A549 (cell line): ENCODE data around the gene ODC1. TPM values are rescaled to one million over a fixed set of nuclear protein-coding genes. Genes with fewer than 3 reads are reported as not detected.

Experiments used
- ATAC-seq, 2 experiments: fragments of 200-7000 bp in 1 of 2; fragments of >200 bp in 1 of 2; cut with Nextera tagmentation in 1 of 2; cut with Tn5 transposase in 1 of 2; 3 replicates each; pipeline versions ENCODE4 v1.8.0 to v1.9.1; 2018 to 2020; ENCODE audit warnings: mild to moderate bottlenecking in 1 of 2, moderate library complexity in 1 of 2
- CTCF ChIA-PET: fragments of 300-600 bp; sonication (Branson Sonifier 250); formaldehyde crosslinking; extraction: SDS; loops from one replicate; lab custom pipeline; 2021; ENCODE audit warnings: antibody characterized with exemption, inconsistent platforms; lab: Yijun Ruan, JAX
- POLR2A ChIA-PET: fragments of 350-600 bp; formaldehyde crosslinking; extraction: SDS; loops from one replicate; lab custom pipeline; 2021; ENCODE audit warnings: antibody characterized with exemption, inconsistent platforms; lab: Yijun Ruan, JAX
- DNase-seq, 2 experiments: peaks; one replicate each; pipeline versions ENCODE4 v3.0.0 to v3.0.0-alpha.2; 2011 to 2016; ENCODE audit warnings: low read depth in 1 of 2, low spot score in 1 of 2
- FAIRE-seq: peaks from 2 replicates; lab custom pipeline; 2011; peaks lifted over from hg19 to GRCh38; lab: Jason Lieb, UNC
- H3K27ac ChIP-seq, 2 experiments: fragments of >200 bp; sonication (Bioruptor Twin); formaldehyde crosslinking; 3 replicates each; pipeline ENCODE4 v1.5.1; 2016 to 2017
- H3K4me1 ChIP-seq: fragments of >200 bp; sonication (Bioruptor Twin); formaldehyde crosslinking; 3 replicates; pipeline ENCODE4 v1.6.1; 2016
- H3K4me2 ChIP-seq: fragments of >200 bp; sonication (Bioruptor Twin); formaldehyde crosslinking; 3 replicates; pipeline ENCODE4 v1.6.1; 2016
- H3K4me3 ChIP-seq: fragments of >200 bp; sonication (Bioruptor Twin); formaldehyde crosslinking; 3 replicates; pipeline ENCODE4 v1.5.1; 2016
- H3K9me3 ChIP-seq: fragments of >200 bp; sonication (Bioruptor Twin); formaldehyde crosslinking; 3 replicates; pipeline ENCODE4 v1.6.1; 2016
- BHLHE40 ChIP-seq: IDR thresholded peaks from 2 replicates; pipeline ENCODE4 v1.6.1; 2012; ENCODE audit warnings: low read depth, low read length, inconsistent platforms
- CBX8 ChIP-seq: fragments of 200-600 bp; sonication (generic); IDR thresholded peaks from 2 replicates; pipeline ENCODE4 v1.6.1; 2016
- CHD2 ChIP-seq: fragments of 150-350 bp; IDR thresholded peaks from 2 replicates; pipeline ENCODE4 v1.6.1; 2014; ENCODE audit warnings: low read length; ENCODE audit not compliant: partially characterized antibody
- CHD4 ChIP-seq: fragments of 200-600 bp; sonication (generic); IDR thresholded peaks from 2 replicates; pipeline ENCODE4 v1.6.1; 2016; ENCODE audit warnings: antibody characterized with exemption, mild to moderate bottlenecking, borderline replicate concordance
- ELK1 ChIP-seq: fragments of 150-350 bp; IDR thresholded peaks from 2 replicates; pipeline ENCODE4 v1.6.1; 2014; ENCODE audit warnings: low read depth, mild to moderate bottlenecking, low read length
- EP300 ChIP-seq, 2 experiments: fragments of >200 bp; sonication (Bioruptor Twin); formaldehyde crosslinking; IDR thresholded peaks; 2 replicates in 1 of 2; 3 replicates in 1 of 2; pipeline ENCODE4 v1.6.1; 2016 to 2017
- FOSB ChIP-seq: fragments of 250-450 bp; sonication (Bioruptor Pico); IDR thresholded peaks from 2 replicates; pipeline ENCODE4 v1.5.0; 2020; ENCODE audit warnings: mild to moderate bottlenecking, moderate library complexity
- FOSL2 ChIP-seq, 2 experiments: fragments of 450-650 bp in 1 of 2; fragments of >200 bp in 1 of 2; sonication (Bioruptor Twin) in 1 of 2; formaldehyde crosslinking; IDR thresholded peaks; 2 replicates each; pipeline versions ENCODE4 v1.5.0 to v1.6.1; 2016 to 2020; ENCODE audit warnings: mild to moderate bottlenecking in 1 of 2, moderate library complexity in 1 of 2
- FOXS1 ChIP-seq: fragments of 250-450 bp; sonication (Bioruptor Pico); IDR thresholded peaks from 2 replicates; pipeline ENCODE4 v1.5.0; 2020; ENCODE audit warnings: mild to moderate bottlenecking, moderate library complexity
- HDAC2 ChIP-seq: fragments of 200-600 bp; sonication (generic); IDR thresholded peaks from 2 replicates; pipeline ENCODE4 v1.6.1; 2016
- HEYL ChIP-seq: fragments of 250-450 bp; sonication (Bioruptor Pico); IDR thresholded peaks from 2 replicates; pipeline ENCODE4 v1.8.0; 2021; ENCODE audit warnings: mild to moderate bottlenecking, moderate library complexity
- HOXB13 ChIP-seq: fragments of 250-450 bp; sonication (Bioruptor Pico); IDR thresholded peaks from 2 replicates; pipeline ENCODE4 v1.5.0; 2020; ENCODE audit warnings: low read depth, mild to moderate bottlenecking, moderate library complexity
- JUN ChIP-seq, 2 experiments: fragments of >200 bp; sonication (Bioruptor Twin); formaldehyde crosslinking; IDR thresholded peaks; 2 replicates in 1 of 2; 3 replicates in 1 of 2; pipeline ENCODE4 v1.6.1; 2016 to 2017
- KDM5A ChIP-seq: fragments of 200-600 bp; sonication (generic); IDR thresholded peaks from 2 replicates; pipeline ENCODE4 v1.6.1; 2016; ENCODE audit warnings: antibody characterized with exemption, mild to moderate bottlenecking
- MAZ ChIP-seq: fragments of 150-350 bp; IDR thresholded peaks from 2 replicates; pipeline ENCODE4 v1.6.1; 2014; ENCODE audit warnings: antibody characterized with exemption, low read depth, low read length, borderline replicate concordance
- NFE2L2 ChIP-seq: fragments of 150-350 bp; conservative IDR thresholded peaks from 2 replicates; pipeline ENCODE4 v1.6.1; 2014; ENCODE audit warnings: low read length
- NR3C1 ChIP-seq: fragments of >200 bp; sonication (Bioruptor Twin); formaldehyde crosslinking; IDR thresholded peaks from 3 replicates; pipeline ENCODE4 v1.6.1; 2017
- PHF8 ChIP-seq: fragments of 200-600 bp; sonication (generic); IDR thresholded peaks from 2 replicates; pipeline ENCODE4 v1.6.1; 2016; ENCODE audit warnings: low read depth, mild to moderate bottlenecking, antibody characterized with exemption, moderate library complexity, borderline replicate concordance
- POLR2A ChIP-seq: IDR thresholded peaks from 2 replicates; pipeline ENCODE4 v1.6.1; 2012; ENCODE audit warnings: mild to moderate bottlenecking, low read length
- RAD21 ChIP-seq, 2 experiments: fragments of >200 bp in 1 of 2; sonication (Bioruptor Twin) in 1 of 2; formaldehyde crosslinking in 1 of 2; IDR thresholded peaks in 1 of 2; conservative IDR thresholded peaks in 1 of 2; 2 replicates in 1 of 2; 3 replicates in 1 of 2; pipeline ENCODE4 v1.6.1; 2012 to 2018; ENCODE audit warnings: inconsistent platforms in 1 of 2
- RARB ChIP-seq: fragments of 250-450 bp; sonication (Bioruptor Pico); IDR thresholded peaks from 2 replicates; pipeline ENCODE4 v1.8.0; 2021; ENCODE audit warnings: mild to moderate bottlenecking, moderate library complexity
- SMC3 ChIP-seq: fragments of >200 bp; sonication (Bioruptor Twin); formaldehyde crosslinking; IDR thresholded peaks from 3 replicates; pipeline ENCODE4 v1.6.1; 2018; ENCODE audit warnings: inconsistent platforms
- TFCP2L1 ChIP-seq: fragments of 250-450 bp; sonication (Bioruptor Pico); IDR thresholded peaks from 2 replicates; pipeline ENCODE4 v1.5.0; 2021; ENCODE audit warnings: mild to moderate bottlenecking
- TP53 ChIP-seq: fragments of 250-450 bp; sonication (Bioruptor Pico); IDR thresholded peaks from 2 replicates; pipeline ENCODE4 v1.5.0; 2021; ENCODE audit warnings: mild to moderate bottlenecking, moderate library complexity
- USF2 ChIP-seq: fragments of 450-650 bp; IDR thresholded peaks from 2 replicates; pipeline ENCODE4 v1.6.1; 2014; ENCODE audit warnings: antibody characterized with exemption
- ZNF302 ChIP-seq: fragments of 250-450 bp; sonication (Bioruptor Pico); IDR thresholded peaks from 2 replicates; pipeline ENCODE4 v1.9.0; 2021; ENCODE audit warnings: inconsistent platforms, mild to moderate bottlenecking, moderate library complexity
- ZSCAN20 ChIP-seq: fragments of 250-450 bp; sonication (Bioruptor Pico); IDR thresholded peaks from 2 replicates; pipeline ENCODE4 v1.8.0; 2022; ENCODE audit warnings: mild to moderate bottlenecking, moderate library complexity
- WGBS: methylation state at CpG from one replicate; pipeline ENCODE4 v1.1.6; 2017; ENCODE audit errors: missing lambda C conversion rate; 5-methylcytosine and 5-hydroxymethylcytosine counted together
- polyA plus RNA-seq, 4 experiments: library from polyadenylated mRNA; depleted of rRNA in 3 of 4; stranded (reverse); fragments of >200 nt; fragmentation: RNase III in 1 of 4; extraction: RNeasy Plus Mini Kit Qiagen cat#74134 plus additional on column Dnase treatment in 1 of 4; gene quantifications; 2 replicates in 3 of 4; 3 replicates in 1 of 4; pipeline ENCODE4 v1.2.3, GENCODE V29; 2011 to 2017
- TF ChIP-seq, protein P1 (sequence below): IDR thresholded peaks from 2 replicates; pipeline ENCODE4 v1.6.1; 2012

The ODC1 gene
- polyA plus RNA-seq, 2 of the 4 experiments (the other 2 are of a cell fraction): 57.8 to 265 TPM

- H3K4me1 ChIP-seq: no peaks in the 10 kb centered on the region
- FAIRE-seq (no peak), ATAC-seq (no peak), DNase-seq (no peak)
- CTCF ChIA-PET: no interaction called here
- no peak overlapping the region for H3K27ac ChIP-seq
- 78% methylated on average over 17 of the region's 21 CpGs for WGBS
- TF ChIP-seq JUN (IDR thresholded peaks at IDR 0.05) (no peak), CBX8 (no peak), ZSCAN20 (CRISPR knock-in tag) (no peak)
- no peaks in the 10 kb centered on the region for H3K9me3 ChIP-seq
- no peak overlapping the region for H3K4me2 ChIP-seq
- POLR2A ChIA-PET: no interaction called here
- H3K4me3 ChIP-seq: no peak overlapping the region
Measured at GRCh38 chr2:10475221-10475722, 27.1 kb upstream of the ODC1 start.

DNA sequence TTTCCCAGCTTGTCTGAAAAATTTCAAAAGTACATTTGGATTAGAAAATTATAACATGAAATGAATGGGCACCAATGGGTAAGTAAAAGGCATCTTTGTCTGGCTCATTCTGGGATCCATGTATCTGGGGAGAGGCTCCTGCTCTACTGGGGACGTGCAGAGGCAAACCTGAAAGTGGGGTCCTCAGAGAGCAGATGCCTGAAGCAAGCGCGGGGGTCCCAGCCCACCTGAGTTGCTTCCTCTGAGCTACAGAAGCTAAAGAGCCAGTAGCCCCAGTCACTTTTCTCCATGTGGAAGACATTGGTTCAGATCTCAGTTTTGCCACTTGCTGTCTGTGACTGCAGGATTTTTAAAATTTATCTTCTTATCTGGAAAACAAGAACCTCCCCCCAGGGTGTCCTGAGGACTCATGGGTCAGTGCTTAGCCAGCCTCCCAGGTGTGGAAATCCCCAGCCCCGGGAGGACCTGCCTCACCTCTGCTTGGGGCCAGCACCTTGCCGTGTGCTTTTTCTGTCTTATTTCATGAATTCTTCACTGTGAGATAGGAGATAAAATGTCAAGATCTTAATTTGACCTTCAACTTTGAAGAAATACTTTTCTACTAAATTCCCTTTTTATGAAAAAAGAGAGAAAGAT is 25.1 kb upstream of the ODC1 start:
- Histone ChIP-seq H3K9me3 (no peaks in the 10 kb centered on the region), H3K4me1 (no peaks in the 10 kb centered on the region), H3K4me3 (no peak overlapping the region), H3K4me2 (no peak overlapping the region), H3K27ac (no peak overlapping the region)
- CTCF ChIA-PET: interaction anchor here (1.3 to 4.1 kb wide), 7 partner anchors 9 to 78 kb away, joined by 3 to 18 read pairs (median 5); no protein-coding TSS in a partner anchor
- 51% methylated on average over 5 of the region's 5 CpGs for WGBS
- no peak for FAIRE-seq
- TF ChIP-seq FOSL2 (IDR thresholded peaks at IDR 0.05) (no peak), FOSL2 (CRISPR knock-in tag; IDR thresholded peaks at IDR 0.05) (no peak), POLR2A (no peak), PHF8 (no peak), SMC3 (no peak), BHLHE40 (no peak), RARB (CRISPR knock-in tag) (no peak), NR3C1 (no peak), FOXS1 (CRISPR knock-in tag) (no peak), HDAC2 (no peak), TP53 (CRISPR knock-in tag) (no peak), ZNF302 (CRISPR knock-in tag) (no peak), CBX8 (no peak), HOXB13 (no peak), FOSB (no peak), KDM5A (no peak), NFE2L2 (no peak), TFCP2L1 (CRISPR knock-in tag) (no peak)
- no peak for ATAC-seq
- no peak for DNase-seq
- POLR2A ChIA-PET: no interaction called here

DNA sequence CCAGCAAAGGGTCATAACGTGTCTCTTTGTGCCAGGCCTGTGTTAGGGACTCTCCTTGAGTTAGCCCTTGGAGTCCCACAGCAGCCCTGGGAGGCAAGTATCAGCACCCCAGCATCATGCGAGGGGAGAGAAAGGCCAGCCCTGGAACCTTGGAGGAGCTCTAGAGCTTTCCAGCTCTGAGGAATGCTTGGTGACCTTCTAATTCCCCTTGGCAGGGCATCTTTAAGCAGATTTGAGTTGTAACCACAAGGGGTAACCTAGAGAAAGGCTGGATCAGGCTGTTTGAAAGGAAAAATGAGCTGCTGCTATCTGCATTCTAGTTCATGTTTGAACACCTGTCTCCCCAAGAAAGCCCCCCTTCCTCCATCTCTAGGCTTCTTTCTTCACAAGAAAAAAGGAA is 23.8 kb upstream of the ODC1 start:
- no peak overlapping the region for H3K4me3 ChIP-seq
- WGBS: 77% methylated on average over 2 of the region's 2 CpGs
- DNase-seq (peak in 1 of 2 experiments; percentile 37), FAIRE-seq (no peak), ATAC-seq (peak; percentile 72 to 75)
- H3K4me1 ChIP-seq: no peaks in the 10 kb centered on the region
- CTCF ChIA-PET: interaction anchor here (0.6 to 4.1 kb wide), 12 partner anchors 8 to 188 kb away, joined by 3 to 18 read pairs (median 4); no protein-coding TSS in a partner anchor
- H3K27ac ChIP-seq: no peak overlapping the region
- H3K4me2 ChIP-seq: no peak overlapping the region
- H3K9me3 ChIP-seq: no peaks in the 10 kb centered on the region
- no peak for TF ChIP-seq NR3C1
- TF ChIP-seq KDM5A: no peak
- TF ChIP-seq CHD2: no peak
- TF ChIP-seq USF2: no peak
- no peak for TF ChIP-seq MAZ
- no peak for TF ChIP-seq FOSL2 (IDR thresholded peaks at IDR 0.05)
- TF ChIP-seq FOSL2 (CRISPR knock-in tag; IDR thresholded peaks at IDR 0.05): no peak
- no peak for TF ChIP-seq EP300 (IDR thresholded peaks at IDR 0.05)
- TF ChIP-seq ELK1: no peak
- no peak for TF ChIP-seq CHD4
- TF ChIP-seq PHF8: no peak
- no peak for TF ChIP-seq HDAC2
- TF ChIP-seq TFCP2L1 (CRISPR knock-in tag): no peak
- no peak for TF ChIP-seq CBX8
- no peak for TF ChIP-seq JUN (IDR thresholded peaks at IDR 0.05)
- TF ChIP-seq FOSB: no peak
- TF ChIP-seq, protein P1, sequence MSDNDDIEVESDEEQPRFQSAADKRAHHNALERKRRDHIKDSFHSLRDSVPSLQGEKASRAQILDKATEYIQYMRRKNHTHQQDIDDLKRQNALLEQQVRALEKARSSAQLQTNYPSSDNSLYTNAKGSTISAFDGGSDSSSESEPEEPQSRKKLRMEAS: no peak
- TF ChIP-seq RAD21 (conservative IDR thresholded peaks at IDR 0.05 in 1 of 2, IDR thresholded peaks at IDR 0.05 in 1 of 2): no peak
- TF ChIP-seq HEYL: no peak
- POLR2A ChIA-PET: interaction anchor here (1.0 kb wide), 1 partner anchor 20 kb away, joined by 5 read pairs; no protein-coding TSS in a partner anchor
